Right cardiac atrium (tissue), 5 donors: Measurements from ENCODE around the gene SRGAP1. TPM values are rescaled to one million over a fixed set of nuclear protein-coding genes. Genes with fewer than 3 reads are reported as not detected.
A peak's percentile ranks its signal among the peaks of the same experiment; 100 is the strongest.

Experiments
- ATAC-seq, 2 donors: fragments of 200-7000 bp; cut with Tn5 transposase; one replicate each; pipeline versions ENCODE4 v1.8.0 to v1.9.1; 2020; ENCODE audit warnings: moderate library complexity in 2 of 2, mild to moderate bottlenecking in 1 of 2
- DNase-seq, 3 donors: peaks; one replicate each; pipeline ENCODE4 v3.0.0-alpha.2; 2020
- H3K27ac ChIP-seq: one replicate; pipeline ENCODE4 v1.5.1; 2013; ENCODE audit warnings: mild to moderate bottlenecking, low read length, control low read depth, moderate library complexity
- H3K27me3 ChIP-seq: one replicate; pipeline ENCODE4 v1.6.1; 2013; ENCODE audit not compliant: control insufficient read depth, insufficient read depth
- H3K4me1 ChIP-seq: one replicate; pipeline ENCODE4 v1.6.1; 2013; ENCODE audit warnings: low read length; ENCODE audit not compliant: control insufficient read depth, insufficient read depth
- H3K4me3 ChIP-seq: one replicate; pipeline ENCODE4 v1.5.1; 2013; ENCODE audit warnings: low read length, control low read depth
- H3K9me3 ChIP-seq: one replicate; pipeline ENCODE4 v1.6.1; 2013; ENCODE audit warnings: low read length; ENCODE audit not compliant: control insufficient read depth
- WGBS: extraction: QIAGEN DNeasy Blood & Tissue Kit; methylation state at CpG from one replicate; pipeline ENCODE4 v1.1.7; 2013; 5-methylcytosine and 5-hydroxymethylcytosine counted together
- intact Hi-C, 4 donors: fragments of 100-400 bp; cut with DNase I; formaldehyde crosslinking; loops; one replicate each; pipeline versions ENCODE4 v1.11.0 to v1.14.0; 2022 to 2023
- polyA plus RNA-seq: library from polyadenylated mRNA; stranded (reverse); fragments of 200-250 nt; gene quantifications from one replicate; pipeline ENCODE4 v1.2.3, GENCODE V29; 2013
- total RNA-seq, 4 donors: library from RNA; stranded (reverse); fragmentation: NEBNext Ultra II Directional; extraction: Animal tissue kit (Norgen Biotek cat#: 25700); gene quantifications; one replicate each; pipeline ENCODE4 v1.2.1, GENCODE V29; 2021
- donor health status: healthy with polysubstance abuse.
- donor health status: DM: no; HTN: yes; CAD: no.
- donor health status: DM: no; HTN: no; CAD: no.
- donor health status: DM: no; HTN: yes; CAD: no; lungs with severe emphysema.
- donor health status: DM: yes; HTN: yes; CAD: no.

SRGAP1 gene
- total and polyA plus RNA-seq, 5 donors, result 1.7 to 5.5 (median 5.1) TPM

DNA sequence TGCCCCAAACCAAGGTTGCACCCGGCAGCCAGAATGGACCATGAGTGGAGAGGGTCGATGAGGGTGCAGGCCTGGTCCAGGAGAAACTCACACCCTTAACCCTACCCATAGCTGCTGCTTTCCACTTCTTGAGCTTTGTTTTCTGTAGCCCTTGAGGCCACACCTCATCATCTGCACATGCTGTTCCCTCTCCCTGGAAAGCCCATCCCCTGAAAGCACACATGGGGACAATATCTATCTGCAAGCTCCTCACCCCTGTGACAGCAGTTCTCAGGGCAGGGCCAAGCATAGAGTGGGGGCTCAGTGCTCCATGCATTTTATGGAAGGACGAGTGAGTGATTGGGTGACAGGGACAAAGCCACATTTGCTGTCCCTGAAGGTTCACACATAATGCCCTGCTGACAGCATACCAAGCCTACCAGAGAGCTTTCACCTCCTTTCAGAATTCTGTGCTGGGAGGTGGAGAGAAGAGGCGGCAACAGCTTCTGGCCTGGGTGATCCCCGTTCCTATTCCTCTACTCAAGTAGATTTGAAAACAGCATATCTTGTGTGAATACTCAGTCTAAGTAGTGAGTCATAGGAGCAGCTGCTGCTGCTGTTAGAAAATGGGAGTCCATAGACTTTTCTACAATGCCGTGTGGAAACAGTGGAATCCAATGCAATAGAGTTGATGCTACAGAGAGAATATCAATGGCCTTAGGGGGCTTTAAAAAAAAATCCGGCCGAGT, 44.6 kb downstream of the SRGAP1 start:
- WGBS, result 85% methylated on average over 8 of the region's 8 CpGs
- no peak overlapping the region for H3K27ac ChIP-seq
- DNase-seq (no peak), ATAC-seq (peak; percentile 33 to 61)
- no peak overlapping the region for H3K4me3 ChIP-seq
- peaks cover 3% of the 10 kb centered on the region for H3K4me1 ChIP-seq
- intact Hi-C loops, result no loop called here
- H3K27me3 ChIP-seq, result no peaks in the 10 kb centered on the region
- H3K9me3 ChIP-seq, result no peaks in the 10 kb centered on the region

- intact Hi-C loops, result no loop called here
- peaks cover 3% of the 10 kb centered on the region for H3K4me1 ChIP-seq
- no peaks in the 10 kb centered on the region for H3K9me3 ChIP-seq
- no peak for DNase-seq
- WGBS, result 87% methylated on average over 12 of the region's 12 CpGs
- no peak overlapping the region for H3K4me3 ChIP-seq
- H3K27ac ChIP-seq, result no peak overlapping the region
- no peaks in the 10 kb centered on the region for H3K27me3 ChIP-seq
- ATAC-seq, result no peak
These were observed 45.4 kb downstream of the SRGAP1 start for GRCh38 chr12:63889721-63890509.

- no peak for ATAC-seq
- DNase-seq, result no peak
- Histone ChIP-seq H3K4me1 (peaks cover 6% of the 10 kb centered on the region), H3K9me3 (no peaks in the 10 kb centered on the region), H3K27me3 (no peaks in the 10 kb centered on the region), H3K27ac (no peak overlapping the region), H3K4me3 (no peak overlapping the region)
- intact Hi-C loops, result no loop called here
- 90% methylated on average over 1 of the region's 1 CpG for WGBS
These were observed 48.7 kb downstream of the SRGAP1 start for GRCh38 chr12:63893170-63893569.

DNA sequence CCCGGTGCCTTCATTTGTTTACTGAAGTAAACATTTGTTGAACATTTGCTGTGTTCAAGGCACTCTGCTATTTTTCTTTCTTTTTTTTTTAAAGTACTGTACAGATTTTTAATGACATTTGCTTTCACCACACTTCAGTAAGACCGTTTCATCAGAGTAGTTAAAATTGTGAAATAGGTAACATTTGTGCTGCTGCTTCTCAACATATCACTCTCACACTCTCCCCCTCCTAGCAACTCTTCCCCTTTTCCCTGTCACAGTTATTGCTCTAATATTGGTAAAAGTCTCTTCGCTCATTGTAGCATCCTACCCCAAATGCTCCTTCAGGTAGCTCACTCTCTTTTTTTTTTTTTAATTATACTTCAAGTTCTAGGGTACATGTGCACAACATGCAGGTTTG, 49.6 kb downstream of the SRGAP1 start:
- Histone ChIP-seq H3K27ac (no peak overlapping the region), H3K27me3 (no peaks in the 10 kb centered on the region), H3K4me3 (no peak overlapping the region), H3K9me3 (no peaks in the 10 kb centered on the region), H3K4me1 (peaks cover 4% of the 10 kb centered on the region)
- 90% methylated on average over 3 of the region's 3 CpGs for WGBS
- no peak for ATAC-seq
- no peak for DNase-seq
- intact Hi-C loops, result no loop called here

- no peak for DNase-seq
- Histone ChIP-seq H3K4me1 (peaks cover 4% of the 10 kb centered on the region), H3K27me3 (no peaks in the 10 kb centered on the region), H3K27ac (no peak overlapping the region), H3K9me3 (no peaks in the 10 kb centered on the region), H3K4me3 (no peak overlapping the region)
- intact Hi-C loops, result no loop called here
- ATAC-seq, result no peak
These were observed 51.3 kb downstream of the SRGAP1 start for GRCh38 chr12:63895841-63896240.

DNA sequence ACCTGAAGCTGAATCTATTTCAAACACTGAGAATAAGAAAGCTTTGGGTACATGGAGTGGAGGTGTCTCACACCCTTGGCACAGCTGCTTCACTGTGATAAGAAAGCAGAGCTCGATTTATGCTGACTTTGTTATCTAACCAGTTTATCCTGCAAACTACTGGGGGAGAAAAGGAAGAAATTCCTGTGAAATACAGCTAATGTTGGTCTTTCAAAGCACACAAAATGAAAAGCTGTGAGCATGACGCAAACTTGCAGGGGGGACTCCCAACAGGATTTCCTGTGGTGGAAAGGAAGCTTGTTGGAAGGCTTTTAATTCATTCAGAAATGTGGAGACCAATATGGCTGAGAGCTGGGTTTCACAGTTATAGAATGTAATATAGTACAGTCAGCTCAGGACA, 53.4 kb downstream of the SRGAP1 start:
- DNase-seq (no peak), ATAC-seq (peak; percentile 24 to 89)
- intact Hi-C loops, result no loop called here
- H3K9me3 ChIP-seq, result no peaks in the 10 kb centered on the region
- H3K27me3 ChIP-seq, result no peaks in the 10 kb centered on the region
- peaks cover 4% of the 10 kb centered on the region for H3K4me1 ChIP-seq
- no peak overlapping the region for H3K4me3 ChIP-seq
- peak overlapping the region; percentile 36 for H3K27ac ChIP-seq
- 29% methylated on average over 2 of the region's 2 CpGs for WGBS

DNA sequence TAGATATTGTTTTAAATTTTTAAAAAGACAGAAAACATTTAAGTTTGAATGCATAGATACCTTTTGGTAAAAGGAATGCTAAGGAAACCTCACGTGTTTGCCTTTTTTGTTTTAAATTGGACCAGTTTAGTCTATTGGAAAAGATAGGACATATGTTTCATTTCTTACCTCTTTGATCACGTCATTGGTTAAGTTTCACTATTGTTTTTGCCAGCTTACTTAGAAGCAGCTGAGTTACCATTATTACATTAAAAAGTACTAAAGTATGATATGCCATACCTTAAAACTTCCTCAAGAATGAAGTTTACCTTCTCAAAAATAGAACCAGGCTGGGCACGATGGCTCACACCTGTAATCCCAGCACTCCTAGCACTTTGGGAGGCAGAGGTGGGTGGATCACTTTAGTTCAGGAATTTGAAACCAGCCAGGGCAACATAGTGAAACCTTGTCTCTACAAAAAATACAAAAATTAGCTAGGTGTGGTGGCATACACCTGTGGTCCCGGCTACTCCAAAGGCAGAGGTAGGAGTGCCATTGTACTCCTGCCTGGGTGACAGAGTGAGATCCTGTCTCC, 54.4 kb downstream of the SRGAP1 start:
- intact Hi-C loops, result no loop called here
- H3K4me3 ChIP-seq, result no peak overlapping the region
- H3K4me1 ChIP-seq, result peaks cover 4% of the 10 kb centered on the region
- H3K9me3 ChIP-seq, result no peaks in the 10 kb centered on the region
- 93% methylated on average over 4 of the region's 4 CpGs for whole genome bisulfite sequencing
- DNase-seq, result no peak
- no peaks in the 10 kb centered on the region for H3K27me3 ChIP-seq
- ATAC-seq, result no peak
- no peak overlapping the region for H3K27ac ChIP-seq

DNA sequence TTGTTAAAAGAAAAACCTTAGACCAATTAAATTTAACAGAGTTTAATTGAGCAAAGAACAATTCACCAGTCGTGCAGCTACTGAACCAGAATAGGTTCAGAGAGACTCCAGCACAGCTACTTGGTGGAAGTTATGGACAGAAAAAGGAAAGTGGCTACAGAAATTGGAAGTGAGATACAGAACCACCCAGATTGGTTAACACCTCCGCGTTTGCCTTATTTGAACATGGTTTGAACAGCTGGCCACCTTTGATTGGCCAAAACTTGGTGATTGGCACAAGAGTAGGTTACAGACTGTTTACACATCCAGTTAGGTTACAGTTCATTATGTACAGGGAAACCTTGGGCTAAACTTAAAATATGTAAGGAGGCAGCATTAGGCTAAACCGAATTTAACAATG, 54.9 kb downstream of the SRGAP1 start:
- Histone ChIP-seq H3K9me3 (no peaks in the 10 kb centered on the region), H3K27ac (no peak overlapping the region), H3K27me3 (no peaks in the 10 kb centered on the region), H3K4me1 (peaks cover 4% of the 10 kb centered on the region), H3K4me3 (no peak overlapping the region)
- ATAC-seq (no peak), DNase-seq (no peak)
- 88% methylated on average over 4 of the region's 4 CpGs for WGBS
- intact Hi-C loops, result no loop called here

GRCh38 chr12:63900922-63901793, 56.7 kb downstream of the SRGAP1 start:
- 94% methylated on average over 2 of the region's 2 CpGs for WGBS
- H3K4me3 ChIP-seq, result no peak overlapping the region
- intact Hi-C loops, result no loop called here

DNA sequence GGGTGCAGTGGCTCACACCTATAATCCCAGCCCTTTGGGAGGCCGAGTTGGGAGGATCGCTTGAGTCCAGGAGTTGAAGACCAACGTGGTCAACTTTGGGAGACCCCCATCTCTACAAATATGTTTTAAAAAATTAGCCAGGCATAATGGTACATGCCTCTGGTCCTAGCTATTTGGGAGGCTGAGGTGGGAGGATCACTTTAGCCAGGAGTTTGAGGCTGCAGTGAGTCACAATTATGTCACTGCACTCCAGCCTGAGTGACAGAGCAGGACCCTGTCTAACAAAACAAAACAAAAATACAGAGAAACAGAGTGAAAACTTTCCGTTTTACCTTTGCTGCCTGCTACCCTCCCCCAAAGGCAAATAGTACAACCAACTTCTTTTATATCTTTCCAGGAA, 60.2 kb downstream of the SRGAP1 start:
- intact Hi-C loops, result no loop called here
- ATAC-seq, result no peak
- WGBS, result 92% methylated on average over 4 of the region's 4 CpGs

More at GRCh38 chr12:63900922-63901793, 56.7 kb downstream of the SRGAP1 start:
- ATAC-seq (no peak), DNase-seq (no peak)
- no peak overlapping the region for H3K27ac ChIP-seq
- no peaks in the 10 kb centered on the region for H3K9me3 ChIP-seq
- no peaks in the 10 kb centered on the region for H3K27me3 ChIP-seq
- peaks cover 4% of the 10 kb centered on the region for H3K4me1 ChIP-seq

More for the DNA sequence above, 60.2 kb downstream of the SRGAP1 start:
- H3K4me1 ChIP-seq, result no peaks in the 10 kb centered on the region
- no peaks in the 10 kb centered on the region for H3K27me3 ChIP-seq
- no peak overlapping the region for H3K4me3 ChIP-seq
- no peak for DNase-seq
- no peak overlapping the region for H3K27ac ChIP-seq
- no peaks in the 10 kb centered on the region for H3K9me3 ChIP-seq
